ENCODE data around the gene NATD1. TPM values are rescaled to one million over a fixed set of nuclear protein-coding genes. Genes with fewer than 3 reads are reported as not detected.

The NATD1 gene
- total RNA-seq, 1 donor from 2014 or later = 15.2 TPM

- Histone ChIP-seq H3K4me3 (ENCODE audit: low read depth, low read length) (no peak overlapping the region), H3K36me3 (ENCODE audit: control insufficient read depth, insufficient read depth, low read length) (no peaks in the 10 kb centered on the region), H3K27me3 (ENCODE audit: control insufficient read depth, insufficient read depth, low read length) (no peaks in the 10 kb centered on the region)
- no peak for TF ChIP-seq CTCF (IDR thresholded peaks at IDR 0.05; ENCODE audit: insufficient read depth, low read length, poor library complexity, severe bottlenecking)
- no peak for DNase-seq (ENCODE audit: low read depth)
These were observed 38.1 kb upstream of the NATD1 start for GRCh38 chr17:21291357-21291756.

DNA sequence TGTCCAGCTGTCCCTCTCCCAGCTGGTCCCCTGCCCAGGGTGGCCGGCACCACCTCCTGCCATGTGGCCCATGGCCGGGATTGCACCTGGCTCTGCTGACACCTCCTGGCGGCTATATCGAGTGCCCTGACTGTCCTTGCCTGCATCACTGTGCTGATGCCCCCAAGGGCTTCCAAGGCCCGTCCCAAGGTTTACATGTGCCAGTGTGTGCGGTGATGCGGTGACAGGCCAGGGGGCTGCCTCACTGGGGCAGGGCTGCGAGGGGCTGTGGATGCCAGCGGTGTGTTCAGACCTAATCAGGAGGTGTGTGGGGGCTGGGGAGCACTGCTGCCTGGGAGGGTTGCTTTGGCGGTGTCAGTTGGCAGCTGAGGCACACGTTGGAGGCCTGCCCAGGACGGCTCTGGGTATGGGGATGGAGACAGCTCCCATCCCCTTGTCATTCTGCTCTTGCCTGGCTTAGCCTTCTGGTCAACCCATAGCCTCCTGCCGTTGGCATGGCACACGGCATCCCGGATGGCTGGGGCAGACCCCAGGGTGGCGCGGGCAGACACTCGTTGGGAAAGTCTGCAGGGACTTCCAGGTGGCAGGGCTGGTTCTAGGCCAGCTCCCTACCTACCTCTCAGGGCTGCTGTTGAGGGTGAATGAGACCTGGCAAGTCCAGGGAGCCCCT is 36.8 kb upstream of the NATD1 start:
- DNase-seq (ENCODE audit: low read depth) = no peak
- Histone ChIP-seq H3K4me3 (ENCODE audit: low read depth, low read length) (no peak overlapping the region), H3K27me3 (ENCODE audit: control insufficient read depth, insufficient read depth, low read length) (no peaks in the 10 kb centered on the region), H3K36me3 (ENCODE audit: control insufficient read depth, insufficient read depth, low read length) (no peaks in the 10 kb centered on the region)
- no peak for TF ChIP-seq CTCF (IDR thresholded peaks at IDR 0.05; ENCODE audit: insufficient read depth, low read length, poor library complexity, severe bottlenecking)

GRCh38 chr17:21289175-21289901 is 36.1 kb upstream of the NATD1 start:
- DNase-seq (ENCODE audit: low read depth) = no peak
- TF ChIP-seq CTCF (IDR thresholded peaks at IDR 0.05; ENCODE audit: insufficient read depth, low read length, poor library complexity, severe bottlenecking) = no peak
- Histone ChIP-seq H3K36me3 (ENCODE audit: control insufficient read depth, insufficient read depth, low read length) (no peaks in the 10 kb centered on the region), H3K27me3 (ENCODE audit: control insufficient read depth, insufficient read depth, low read length) (no peaks in the 10 kb centered on the region), H3K4me3 (ENCODE audit: low read depth, low read length) (no peak overlapping the region)

- Histone ChIP-seq H3K27me3 (ENCODE audit: control insufficient read depth, insufficient read depth, low read length) (no peaks in the 10 kb centered on the region), H3K4me3 (ENCODE audit: low read depth, low read length) (no peak overlapping the region), H3K36me3 (ENCODE audit: control insufficient read depth, insufficient read depth, low read length) (no peaks in the 10 kb centered on the region)
- no peak for TF ChIP-seq CTCF (IDR thresholded peaks at IDR 0.05; ENCODE audit: insufficient read depth, low read length, poor library complexity, severe bottlenecking)
- no peak for DNase-seq (ENCODE audit: low read depth)
These were observed 35.4 kb upstream of the NATD1 start for GRCh38 chr17:21288571-21289017.

DNA sequence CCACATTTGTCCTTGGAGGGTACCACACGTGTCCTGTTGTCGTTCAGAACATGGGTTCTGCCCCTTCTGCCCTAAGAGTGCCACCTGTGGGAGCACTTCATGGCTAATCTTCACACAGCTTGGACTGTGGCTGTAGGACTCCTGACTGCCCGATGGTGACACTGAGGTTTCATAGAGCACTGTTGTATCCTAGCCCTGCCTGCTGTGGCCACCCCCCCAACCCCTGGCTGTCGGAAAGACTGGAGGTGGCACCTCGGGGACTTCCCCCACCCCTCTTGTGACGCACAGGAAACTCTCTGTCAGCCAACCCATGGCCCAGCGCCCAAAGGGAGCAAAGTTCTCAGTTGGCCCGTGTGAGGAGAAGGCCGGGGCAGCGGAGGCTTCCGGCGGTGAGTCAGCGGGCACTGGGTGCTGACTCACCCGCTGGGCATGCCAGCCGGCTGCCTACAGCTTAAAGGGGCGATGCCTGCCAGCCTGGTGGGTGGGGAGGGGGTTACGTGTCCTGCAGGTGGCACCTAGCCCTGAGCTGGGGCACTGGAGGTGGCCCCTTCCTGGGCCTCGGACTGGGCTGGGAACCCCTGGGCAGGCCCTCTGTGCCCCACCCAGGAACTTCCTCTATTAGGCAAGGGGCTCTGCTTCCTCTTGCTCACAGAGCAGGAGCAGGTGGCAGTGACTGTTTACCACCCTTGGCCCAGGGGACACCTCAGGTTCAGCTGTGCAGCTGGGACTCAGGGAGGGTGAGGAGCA is 34.7 kb upstream of the NATD1 start:
- H3K36me3 ChIP-seq (ENCODE audit: control insufficient read depth, insufficient read depth, low read length) = no peaks in the 10 kb centered on the region
- TF ChIP-seq CTCF (IDR thresholded peaks at IDR 0.05; ENCODE audit: insufficient read depth, low read length, poor library complexity, severe bottlenecking) = no peak
- H3K27me3 ChIP-seq (ENCODE audit: control insufficient read depth, insufficient read depth, low read length) = no peaks in the 10 kb centered on the region
- DNase-seq (ENCODE audit: low read depth) = peak; percentile 88
- H3K4me3 ChIP-seq (ENCODE audit: low read depth, low read length) = no peak overlapping the region
